ENCODE results near the gene CALU. TPM values are rescaled to one million over a fixed set of nuclear protein-coding genes. Genes with fewer than 3 reads are reported as not detected.

Gene CALU
- total and polyA plus RNA-seq, 2 experiments from 2014 or later = 136 to 179 TPM

GRCh38 chr7:128733278-128733645, 5.9 kb upstream of the CALU start:
- H3K27ac Mint-ChIP-seq = no peak overlapping the region
- DNase-seq (ENCODE audit: low spot score) (no peak), ATAC-seq (no peak)
- peaks cover under 1% of the 10 kb centered on the region; the same call in 1 of the 3 replicates for H3K4me1 Mint-ChIP-seq
- H3F3A ChIP-seq (replicated peaks; ENCODE audit: low read depth) = no peaks in the 10 kb centered on the region
- H3K27ac ChIP-seq (ENCODE audit: low read depth) = no peak overlapping the region
- no peaks in the 10 kb centered on the region for H4K20me1 ChIP-seq (replicated peaks; ENCODE audit: insufficient read depth)
- H3K4me1 ChIP-seq (ENCODE audit: insufficient read depth) = peaks cover under 1% of the 10 kb centered on the region; the same call in 1 of the 2 replicates
- no peaks in the 10 kb centered on the region for H3K79me2 ChIP-seq (replicated peaks; ENCODE audit: insufficient read depth)
- no peaks in the 10 kb centered on the region for H3K27me3 ChIP-seq (ENCODE audit: insufficient read depth)
- no peak overlapping the region for H3K4me3 Mint-ChIP-seq
- H3K36me3 ChIP-seq (ENCODE audit: insufficient read depth) = no peaks in the 10 kb centered on the region
- H3K9me3 Mint-ChIP-seq = no peaks in the 10 kb centered on the region
- H3K4me2 ChIP-seq = no peak overlapping the region
- TF ChIP-seq ZNF331 (CRISPR knock-in tag; IDR thresholded peaks at IDR 0.05; ENCODE audit: low read depth) = no peak
- TF ChIP-seq EZH2phosphoT487 (IDR thresholded peaks at IDR 0.05; ENCODE audit: unreplicated experiment) = no peak
- TF ChIP-seq ZNF114 (CRISPR knock-in tag; IDR thresholded peaks at IDR 0.05) = no peak
- no peak for TF ChIP-seq STAT1 (IDR thresholded peaks at IDR 0.05; ENCODE audit: unreplicated experiment)
- TF ChIP-seq, protein P1, sequence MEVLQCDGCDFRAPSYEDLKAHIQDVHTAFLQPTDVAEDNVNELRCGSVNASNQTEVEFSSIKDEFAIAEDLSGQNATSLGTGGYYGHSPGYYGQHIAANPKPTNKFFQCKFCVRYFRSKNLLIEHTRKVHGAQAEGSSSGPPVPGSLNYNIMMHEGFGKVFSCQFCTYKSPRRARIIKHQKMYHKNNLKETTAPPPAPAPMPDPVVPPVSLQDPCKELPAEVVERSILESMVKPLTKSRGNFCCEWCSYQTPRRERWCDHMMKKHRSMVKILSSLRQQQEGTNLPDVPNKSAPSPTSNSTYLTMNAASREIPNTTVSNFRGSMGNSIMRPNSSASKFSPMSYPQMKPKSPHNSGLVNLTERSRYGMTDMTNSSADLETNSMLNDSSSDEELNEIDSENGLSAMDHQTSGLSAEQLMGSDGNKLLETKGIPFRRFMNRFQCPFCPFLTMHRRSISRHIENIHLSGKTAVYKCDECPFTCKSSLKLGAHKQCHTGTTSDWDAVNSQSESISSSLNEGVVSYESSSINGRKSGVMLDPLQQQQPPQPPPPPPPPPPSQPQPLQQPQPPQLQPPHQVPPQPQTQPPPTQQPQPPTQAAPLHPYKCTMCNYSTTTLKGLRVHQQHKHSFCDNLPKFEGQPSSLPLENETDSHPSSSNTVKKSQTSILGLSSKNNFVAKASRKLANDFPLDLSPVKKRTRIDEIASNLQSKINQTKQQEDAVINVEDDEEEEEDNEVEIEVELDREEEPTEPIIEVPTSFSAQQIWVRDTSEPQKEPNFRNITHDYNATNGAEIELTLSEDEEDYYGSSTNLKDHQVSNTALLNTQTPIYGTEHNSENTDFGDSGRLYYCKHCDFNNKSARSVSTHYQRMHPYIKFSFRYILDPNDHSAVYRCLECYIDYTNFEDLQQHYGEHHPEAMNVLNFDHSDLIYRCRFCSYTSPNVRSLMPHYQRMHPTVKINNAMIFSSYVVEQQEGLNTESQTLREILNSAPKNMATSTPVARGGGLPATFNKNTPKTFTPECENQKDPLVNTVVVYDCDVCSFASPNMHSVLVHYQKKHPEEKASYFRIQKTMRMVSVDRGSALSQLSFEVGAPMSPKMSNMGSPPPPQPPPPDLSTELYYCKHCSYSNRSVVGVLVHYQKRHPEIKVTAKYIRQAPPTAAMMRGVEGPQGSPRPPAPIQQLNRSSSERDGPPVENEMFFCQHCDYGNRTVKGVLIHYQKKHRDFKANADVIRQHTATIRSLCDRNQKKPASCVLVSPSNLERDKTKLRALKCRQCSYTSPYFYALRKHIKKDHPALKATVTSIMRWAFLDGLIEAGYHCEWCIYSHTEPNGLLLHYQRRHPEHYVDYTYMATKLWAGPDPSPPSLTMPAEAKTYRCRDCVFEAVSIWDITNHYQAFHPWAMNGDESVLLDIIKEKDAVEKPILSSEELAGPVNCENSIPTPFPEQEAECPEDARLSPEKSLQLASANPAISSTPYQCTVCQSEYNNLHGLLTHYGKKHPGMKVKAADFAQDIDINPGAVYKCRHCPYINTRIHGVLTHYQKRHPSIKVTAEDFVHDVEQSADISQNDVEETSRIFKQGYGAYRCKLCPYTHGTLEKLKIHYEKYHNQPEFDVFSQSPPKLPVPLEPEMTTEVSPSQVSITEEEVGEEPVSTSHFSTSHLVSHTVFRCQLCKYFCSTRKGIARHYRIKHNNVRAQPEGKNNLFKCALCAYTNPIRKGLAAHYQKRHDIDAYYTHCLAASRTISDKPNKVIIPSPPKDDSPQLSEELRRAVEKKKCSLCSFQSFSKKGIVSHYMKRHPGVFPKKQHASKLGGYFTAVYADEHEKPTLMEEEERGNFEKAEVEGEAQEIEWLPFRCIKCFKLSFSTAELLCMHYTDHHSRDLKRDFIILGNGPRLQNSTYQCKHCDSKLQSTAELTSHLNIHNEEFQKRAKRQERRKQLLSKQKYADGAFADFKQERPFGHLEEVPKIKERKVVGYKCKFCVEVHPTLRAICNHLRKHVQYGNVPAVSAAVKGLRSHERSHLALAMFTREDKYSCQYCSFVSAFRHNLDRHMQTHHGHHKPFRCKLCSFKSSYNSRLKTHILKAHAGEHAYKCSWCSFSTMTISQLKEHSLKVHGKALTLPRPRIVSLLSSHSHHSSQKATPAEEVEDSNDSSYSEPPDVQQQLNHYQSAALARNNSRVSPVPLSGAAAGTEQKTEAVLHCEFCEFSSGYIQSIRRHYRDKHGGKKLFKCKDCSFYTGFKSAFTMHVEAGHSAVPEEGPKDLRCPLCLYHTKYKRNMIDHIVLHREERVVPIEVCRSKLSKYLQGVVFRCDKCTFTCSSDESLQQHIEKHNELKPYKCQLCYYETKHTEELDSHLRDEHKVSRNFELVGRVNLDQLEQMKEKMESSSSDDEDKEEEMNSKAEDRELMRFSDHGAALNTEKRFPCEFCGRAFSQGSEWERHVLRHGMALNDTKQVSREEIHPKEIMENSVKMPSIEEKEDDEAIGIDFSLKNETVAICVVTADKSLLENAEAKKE (CRISPR knock-in tag; IDR thresholded peaks at IDR 0.05) = no peak
- no peak for TF ChIP-seq ETS1 (IDR thresholded peaks at IDR 0.05)
- TF ChIP-seq, protein P2, sequence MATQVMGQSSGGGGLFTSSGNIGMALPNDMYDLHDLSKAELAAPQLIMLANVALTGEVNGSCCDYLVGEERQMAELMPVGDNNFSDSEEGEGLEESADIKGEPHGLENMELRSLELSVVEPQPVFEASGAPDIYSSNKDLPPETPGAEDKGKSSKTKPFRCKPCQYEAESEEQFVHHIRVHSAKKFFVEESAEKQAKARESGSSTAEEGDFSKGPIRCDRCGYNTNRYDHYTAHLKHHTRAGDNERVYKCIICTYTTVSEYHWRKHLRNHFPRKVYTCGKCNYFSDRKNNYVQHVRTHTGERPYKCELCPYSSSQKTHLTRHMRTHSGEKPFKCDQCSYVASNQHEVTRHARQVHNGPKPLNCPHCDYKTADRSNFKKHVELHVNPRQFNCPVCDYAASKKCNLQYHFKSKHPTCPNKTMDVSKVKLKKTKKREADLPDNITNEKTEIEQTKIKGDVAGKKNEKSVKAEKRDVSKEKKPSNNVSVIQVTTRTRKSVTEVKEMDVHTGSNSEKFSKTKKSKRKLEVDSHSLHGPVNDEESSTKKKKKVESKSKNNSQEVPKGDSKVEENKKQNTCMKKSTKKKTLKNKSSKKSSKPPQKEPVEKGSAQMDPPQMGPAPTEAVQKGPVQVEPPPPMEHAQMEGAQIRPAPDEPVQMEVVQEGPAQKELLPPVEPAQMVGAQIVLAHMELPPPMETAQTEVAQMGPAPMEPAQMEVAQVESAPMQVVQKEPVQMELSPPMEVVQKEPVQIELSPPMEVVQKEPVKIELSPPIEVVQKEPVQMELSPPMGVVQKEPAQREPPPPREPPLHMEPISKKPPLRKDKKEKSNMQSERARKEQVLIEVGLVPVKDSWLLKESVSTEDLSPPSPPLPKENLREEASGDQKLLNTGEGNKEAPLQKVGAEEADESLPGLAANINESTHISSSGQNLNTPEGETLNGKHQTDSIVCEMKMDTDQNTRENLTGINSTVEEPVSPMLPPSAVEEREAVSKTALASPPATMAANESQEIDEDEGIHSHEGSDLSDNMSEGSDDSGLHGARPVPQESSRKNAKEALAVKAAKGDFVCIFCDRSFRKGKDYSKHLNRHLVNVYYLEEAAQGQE (IDR thresholded peaks at IDR 0.05; ENCODE audit: unreplicated experiment) = no peak
- no peak for TF ChIP-seq POLR2AphosphoS5 (IDR thresholded peaks at IDR 0.05; ENCODE audit: low read depth)
- TF ChIP-seq CREB1 (CRISPR knock-in tag; IDR thresholded peaks at IDR 0.05; ENCODE audit: low read depth) = no peak
- peaks cover 2% of the 10 kb centered on the region for H3K27me3 Mint-ChIP-seq (ENCODE audit: insufficient read depth, low read depth, poor library complexity)
- H2AFZ ChIP-seq = no peak overlapping the region
- no peaks in the 10 kb centered on the region; the same call in 2 of the 3 replicates for H3K36me3 Mint-ChIP-seq (ENCODE audit: low read depth)
- peaks cover 2% of the 10 kb centered on the region for H3K9me2 ChIP-seq (ENCODE audit: insufficient read depth)
- H3K4me3 ChIP-seq = no peak overlapping the region

Measured in GM23338 (cell line).